ENCODE data around the gene WWOX. TPM values are rescaled to one million over a fixed set of nuclear protein-coding genes. Genes with fewer than 3 reads are reported as not detected.

The WWOX gene
- total RNA-seq, 4 donors from 2014 or later, result 21.4 to 55.6 (median 33.2) TPM

- TF ChIP-seq, protein P1, sequence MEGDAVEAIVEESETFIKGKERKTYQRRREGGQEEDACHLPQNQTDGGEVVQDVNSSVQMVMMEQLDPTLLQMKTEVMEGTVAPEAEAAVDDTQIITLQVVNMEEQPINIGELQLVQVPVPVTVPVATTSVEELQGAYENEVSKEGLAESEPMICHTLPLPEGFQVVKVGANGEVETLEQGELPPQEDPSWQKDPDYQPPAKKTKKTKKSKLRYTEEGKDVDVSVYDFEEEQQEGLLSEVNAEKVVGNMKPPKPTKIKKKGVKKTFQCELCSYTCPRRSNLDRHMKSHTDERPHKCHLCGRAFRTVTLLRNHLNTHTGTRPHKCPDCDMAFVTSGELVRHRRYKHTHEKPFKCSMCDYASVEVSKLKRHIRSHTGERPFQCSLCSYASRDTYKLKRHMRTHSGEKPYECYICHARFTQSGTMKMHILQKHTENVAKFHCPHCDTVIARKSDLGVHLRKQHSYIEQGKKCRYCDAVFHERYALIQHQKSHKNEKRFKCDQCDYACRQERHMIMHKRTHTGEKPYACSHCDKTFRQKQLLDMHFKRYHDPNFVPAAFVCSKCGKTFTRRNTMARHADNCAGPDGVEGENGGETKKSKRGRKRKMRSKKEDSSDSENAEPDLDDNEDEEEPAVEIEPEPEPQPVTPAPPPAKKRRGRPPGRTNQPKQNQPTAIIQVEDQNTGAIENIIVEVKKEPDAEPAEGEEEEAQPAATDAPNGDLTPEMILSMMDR (IDR thresholded peaks at IDR 0.05), result no peak
- no peak for ATAC-seq (ENCODE audit: low FRiP score)
- DNase-seq (ENCODE audit: low spot score), result no peak
These were observed 546.2 kb downstream of the WWOX start for GRCh38 chr16:78645657-78646056.

- DNase-seq (ENCODE audit: low spot score) (no peak), ATAC-seq (ENCODE audit: low FRiP score) (no peak)
- TF ChIP-seq, protein P1 (IDR thresholded peaks at IDR 0.05), result no peak
These were observed 547.6 kb downstream of the WWOX start for GRCh38 chr16:78647019-78647418.

DNA sequence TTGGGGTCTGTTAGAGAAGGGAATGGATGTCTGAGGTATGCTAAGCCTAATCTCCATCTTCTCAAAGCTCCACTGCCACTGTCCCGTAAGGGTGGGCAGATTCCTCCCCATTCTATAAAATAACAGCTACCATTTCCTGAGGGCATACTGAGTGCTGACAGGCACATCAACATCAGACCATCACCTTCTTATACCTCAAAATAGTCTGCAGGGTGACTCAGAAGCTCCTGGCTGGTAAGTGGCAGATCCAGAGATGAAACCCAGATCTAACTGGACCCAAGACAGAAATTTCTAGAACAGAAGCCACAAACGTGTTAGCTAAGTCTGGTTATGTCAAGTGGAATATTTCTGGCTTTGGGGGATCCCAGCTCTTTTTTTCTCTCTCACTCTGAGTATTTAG lies 548.0 kb downstream of the WWOX start:
- TF ChIP-seq, protein P1 (IDR thresholded peaks at IDR 0.05), result no peak
- ATAC-seq (ENCODE audit: low FRiP score), result no peak
- DNase-seq (ENCODE audit: low spot score), result no peak

- ATAC-seq (ENCODE audit: low FRiP score), result no peak
- TF ChIP-seq, protein P1 (IDR thresholded peaks at IDR 0.05), result no peak
- no peak for DNase-seq (ENCODE audit: low spot score)
These were observed 549.1 kb downstream of the WWOX start for GRCh38 chr16:78648517-78648916.

GRCh38 chr16:78650339-78651074 lies 551.1 kb downstream of the WWOX start:
- TF ChIP-seq, protein P1 (IDR thresholded peaks at IDR 0.05), result no peak
- DNase-seq (ENCODE audit: low spot score), result no peak
- no peak for ATAC-seq (ENCODE audit: low FRiP score)

DNA sequence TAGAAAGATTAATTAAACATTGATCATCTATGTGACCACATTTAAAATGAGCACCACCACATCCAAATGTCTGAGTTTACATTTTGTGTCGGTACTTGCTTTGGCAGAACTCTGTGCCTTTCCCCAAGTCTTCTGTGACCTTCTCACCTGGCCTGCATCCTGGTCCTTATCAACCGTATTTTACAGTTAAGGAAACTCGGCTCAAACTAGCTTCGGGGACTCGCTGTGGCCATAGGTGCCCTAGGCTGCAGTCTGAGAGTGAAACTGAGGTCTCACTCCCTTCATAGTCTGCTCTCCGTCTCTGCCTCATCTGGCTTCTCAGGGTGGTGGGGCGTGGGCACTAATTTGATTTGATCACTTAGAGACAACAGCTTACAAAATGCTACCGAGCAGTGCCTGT lies 555.5 kb downstream of the WWOX start:
- TF ChIP-seq, protein P1 (IDR thresholded peaks at IDR 0.05), result no peak
- DNase-seq (ENCODE audit: low spot score) (no peak), ATAC-seq (ENCODE audit: low FRiP score) (no peak)
